Panc1 (cell line): ENCODE measurements around the gene C16orf78. TPM values are rescaled to one million over a fixed set of nuclear protein-coding genes. Genes with fewer than 3 reads are reported as not detected.

Experiments used
- ATAC-seq: fragments of 200-7000 bp; cut with Tn5 transposase; 2 replicates; pipeline ENCODE4 v1.9.1; 2020; ENCODE audit warnings: mild to moderate bottlenecking, moderate library complexity
- BruUV-seq: library from RNA; stranded (reverse); fragments of 400-500 nt; replicated peaks from 2 replicates; lab custom pipeline; 2021; lab: Mats Ljungman, UMichigan
- CTCF ChIA-PET: fragments of 300-600 bp; sonication (Branson Sonifier 250); formaldehyde crosslinking; loops from one replicate; lab custom pipeline; 2022; ENCODE audit warnings: antibody characterized with exemption; lab: Charles Lee
- POLR2A ChIA-PET: fragments of 300-600 bp; sonication (Branson Sonifier 250); formaldehyde crosslinking; loops from one replicate; lab custom pipeline; 2022; ENCODE audit warnings: antibody characterized with exemption; lab: Charles Lee
- DNase-seq: peaks from one replicate; pipeline ENCODE4 v3.0.0-alpha.2; 2010; ENCODE audit warnings: low read depth, low spot score
- H3K27ac ChIP-seq: 2 replicates; pipeline ENCODE4 v1.5.1; 2011; ENCODE audit warnings: mild to moderate bottlenecking, low read length, inconsistent platforms
- H3K27me3 ChIP-seq: fragments of 200-500 bp; sonication (Bioruptor generic); 2 replicates; pipeline ENCODE4 v1.6.0; 2014; ENCODE audit warnings: low read length, inconsistent platforms; ENCODE audit not compliant: control insufficient read depth, insufficient read depth
- H3K36me3 ChIP-seq: fragments of 200-500 bp; sonication (Bioruptor generic); 2 replicates; pipeline ENCODE4 v1.5.1; 2014; ENCODE audit warnings: inconsistent platforms, mild to moderate bottlenecking, low read length, moderate library complexity; ENCODE audit not compliant: control insufficient read depth, insufficient read depth
- H3K4me1 ChIP-seq: 2 replicates; pipeline ENCODE4 v1.5.1; 2011; ENCODE audit warnings: inconsistent platforms, mild to moderate bottlenecking, low read length, moderate library complexity; ENCODE audit not compliant: control insufficient read depth, insufficient read depth
- H3K4me3 ChIP-seq, 2 experiments: 2 replicates each; pipeline ENCODE4 v1.5.1; 2011 to 2012; ENCODE audit warnings: low read depth in 2 of 2, low read length in 2 of 2, mild to moderate bottlenecking in 2 of 2, inconsistent platforms in 1 of 2, moderate library complexity in 1 of 2
- H3K9me3 ChIP-seq: fragments of 200-500 bp; sonication (Bioruptor generic); 2 replicates; pipeline ENCODE4 v1.5.1; 2014; ENCODE audit warnings: low read depth, mild to moderate bottlenecking, inconsistent platforms, low read length, moderate library complexity; ENCODE audit not compliant: control insufficient read depth, insufficient read depth
- CTCF ChIP-seq: fragments of 450-650 bp; IDR thresholded peaks from 2 replicates; pipeline ENCODE4 v1.5.1; 2017; ENCODE audit warnings: mild to moderate bottlenecking
- POLR2AphosphoS5 ChIP-seq: IDR thresholded peaks from 2 replicates; pipeline ENCODE4 v1.6.1; 2012; ENCODE audit warnings: mild to moderate bottlenecking, low read depth, low read length, moderate library complexity
- SIN3A ChIP-seq: IDR thresholded peaks from 2 replicates; pipeline ENCODE4 v1.6.1; 2012; ENCODE audit warnings: low read depth, mild to moderate bottlenecking, low read length, moderate library complexity, borderline replicate concordance; ENCODE audit not compliant: insufficient read depth
- TCF7L2 ChIP-seq: IDR thresholded peaks from 2 replicates; pipeline ENCODE4 v1.6.1; 2011; ENCODE audit warnings: mild to moderate bottlenecking, low read depth, low read length, inconsistent platforms
- in situ Hi-C: cut with HindIII; loops from 2 replicates; pipeline ENCODE4 v1.10.0; 2016; ENCODE audit warnings: low sequenced_read_pairs, low pct_unique_long_range_greater_than_20kb
- intact Hi-C: fragments of 100-400 bp; cut with micrococcal nuclease; formaldehyde crosslinking; loops from one replicate; pipeline ENCODE4 v1.10.0; 2022; ENCODE audit not compliant: unreplicated experiment
- total RNA-seq: library from RNA; stranded (reverse); gene quantifications from one replicate; pipeline ENCODE4 v1.2.1, GENCODE V29; 2021; ENCODE audit not compliant: unreplicated experiment
- TF ChIP-seq, protein P1 (sequence below), 2 experiments: IDR thresholded peaks; 2 replicates each; pipeline ENCODE4 v1.6.1; 2011 to 2012; ENCODE audit warnings: low read depth in 2 of 2, control low read depth in 1 of 2, low read length in 1 of 2, mild to moderate bottlenecking in 1 of 2, moderate library complexity in 1 of 2; ENCODE audit not compliant: insufficient read depth in 1 of 2

Gene C16orf78
- total RNA-seq, 1 experiment from 2014 or later, result not detected

DNA sequence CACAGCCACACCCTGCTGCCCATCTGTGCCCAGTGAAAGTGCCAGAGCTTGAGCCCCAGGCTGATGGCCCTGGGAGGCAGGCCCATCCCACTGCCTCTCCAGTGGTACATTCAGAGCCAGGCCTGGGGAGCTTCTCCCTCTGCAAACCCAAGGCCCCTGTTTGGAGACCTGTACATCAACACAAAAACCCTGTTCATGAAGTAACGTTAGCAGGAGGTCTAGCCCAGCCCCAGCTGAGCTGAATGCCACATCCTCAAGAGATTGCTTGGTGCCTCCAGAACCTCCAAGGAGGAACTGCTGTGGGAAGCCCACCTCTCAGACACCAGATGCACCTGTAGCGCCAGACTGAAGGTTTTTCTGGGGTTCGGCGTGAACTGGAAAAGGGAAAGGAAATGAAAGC is 31.5 kb downstream of the C16orf78 start:
- Histone ChIP-seq H3K9me3 (no peaks in the 10 kb centered on the region), H3K27me3 (no peaks in the 10 kb centered on the region), H3K4me1 (no peaks in the 10 kb centered on the region), H3K36me3 (no peaks in the 10 kb centered on the region), H3K4me3 (no peak overlapping the region), H3K27ac (no peak overlapping the region)
- in situ Hi-C loops (no loop called here), intact Hi-C loops (loop anchor here (5.0 kb wide), 2 partner anchors 187 to 517 kb away; no protein-coding TSS in a partner anchor)
- ChIA-PET POLR2A (no interaction called here), CTCF (no interaction called here)
- no peak for DNase-seq
- BruUV-seq, result no TSS peak
- TF ChIP-seq SIN3A (no peak), CTCF (no peak), TCF7L2 (no peak), POLR2AphosphoS5 (no peak)
- TF ChIP-seq, protein P1, sequence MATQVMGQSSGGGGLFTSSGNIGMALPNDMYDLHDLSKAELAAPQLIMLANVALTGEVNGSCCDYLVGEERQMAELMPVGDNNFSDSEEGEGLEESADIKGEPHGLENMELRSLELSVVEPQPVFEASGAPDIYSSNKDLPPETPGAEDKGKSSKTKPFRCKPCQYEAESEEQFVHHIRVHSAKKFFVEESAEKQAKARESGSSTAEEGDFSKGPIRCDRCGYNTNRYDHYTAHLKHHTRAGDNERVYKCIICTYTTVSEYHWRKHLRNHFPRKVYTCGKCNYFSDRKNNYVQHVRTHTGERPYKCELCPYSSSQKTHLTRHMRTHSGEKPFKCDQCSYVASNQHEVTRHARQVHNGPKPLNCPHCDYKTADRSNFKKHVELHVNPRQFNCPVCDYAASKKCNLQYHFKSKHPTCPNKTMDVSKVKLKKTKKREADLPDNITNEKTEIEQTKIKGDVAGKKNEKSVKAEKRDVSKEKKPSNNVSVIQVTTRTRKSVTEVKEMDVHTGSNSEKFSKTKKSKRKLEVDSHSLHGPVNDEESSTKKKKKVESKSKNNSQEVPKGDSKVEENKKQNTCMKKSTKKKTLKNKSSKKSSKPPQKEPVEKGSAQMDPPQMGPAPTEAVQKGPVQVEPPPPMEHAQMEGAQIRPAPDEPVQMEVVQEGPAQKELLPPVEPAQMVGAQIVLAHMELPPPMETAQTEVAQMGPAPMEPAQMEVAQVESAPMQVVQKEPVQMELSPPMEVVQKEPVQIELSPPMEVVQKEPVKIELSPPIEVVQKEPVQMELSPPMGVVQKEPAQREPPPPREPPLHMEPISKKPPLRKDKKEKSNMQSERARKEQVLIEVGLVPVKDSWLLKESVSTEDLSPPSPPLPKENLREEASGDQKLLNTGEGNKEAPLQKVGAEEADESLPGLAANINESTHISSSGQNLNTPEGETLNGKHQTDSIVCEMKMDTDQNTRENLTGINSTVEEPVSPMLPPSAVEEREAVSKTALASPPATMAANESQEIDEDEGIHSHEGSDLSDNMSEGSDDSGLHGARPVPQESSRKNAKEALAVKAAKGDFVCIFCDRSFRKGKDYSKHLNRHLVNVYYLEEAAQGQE (IDR thresholded peaks at IDR 0.05; ENCODE audit: insufficient read depth in 1 of 2, low read depth in 2 of 2, low read length in 1 of 2), result no peak
- no peak for ATAC-seq

DNA sequence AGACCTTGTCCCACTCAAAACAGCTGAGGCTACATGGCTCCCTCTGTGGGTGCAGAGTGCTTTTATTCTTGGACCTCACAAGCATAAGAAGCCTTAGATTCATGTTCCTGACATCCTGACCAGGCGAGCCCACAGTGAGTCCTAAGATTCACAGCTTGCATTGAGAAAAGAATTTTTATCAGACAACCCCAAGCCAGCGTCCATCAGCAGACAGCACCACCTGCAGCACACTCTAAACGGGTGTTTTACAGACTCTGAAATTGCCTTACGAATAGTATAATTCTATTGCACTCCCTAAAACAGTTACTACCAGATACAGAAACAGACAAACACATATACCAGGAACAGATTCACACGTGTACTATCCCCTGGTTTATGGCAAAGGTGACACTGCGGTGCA is 31.9 kb downstream of the C16orf78 start:
- H3K4me1 ChIP-seq, result no peaks in the 10 kb centered on the region
- ATAC-seq (no peak), DNase-seq (no peak)
- intact Hi-C loops (loop anchor here (5.0 kb wide), 2 partner anchors 187 to 517 kb away; no protein-coding TSS in a partner anchor), in situ Hi-C loops (no loop called here)
- no TSS peak for BruUV-seq
- H3K36me3 ChIP-seq, result no peaks in the 10 kb centered on the region
- no peak overlapping the region for H3K4me3 ChIP-seq
- ChIA-PET CTCF (no interaction called here), POLR2A (no interaction called here)
- H3K27ac ChIP-seq, result no peak overlapping the region
- H3K9me3 ChIP-seq, result no peaks in the 10 kb centered on the region
- TF ChIP-seq, protein P1 (IDR thresholded peaks at IDR 0.05; ENCODE audit: insufficient read depth in 1 of 2, low read depth in 2 of 2, low read length in 1 of 2), result no peak
- TF ChIP-seq SIN3A, result no peak
- TF ChIP-seq TCF7L2, result no peak
- TF ChIP-seq POLR2AphosphoS5, result no peak
- no peak for TF ChIP-seq CTCF
- H3K27me3 ChIP-seq, result no peaks in the 10 kb centered on the region
